Calu3 (cell line): Measurements from ENCODE around the gene SLIT3. TPM values are rescaled to one million over a fixed set of nuclear protein-coding genes. Genes with fewer than 3 reads are reported as not detected.

Source experiments
- BruUV-seq: library from RNA; stranded (reverse); fragments of 400-500 nt; replicated peaks from 2 replicates; lab custom pipeline; 2021; lab: Mats Ljungman, UMichigan
- CTCF ChIA-PET: fragments of 300-600 bp; sonication (Branson Sonifier 250); formaldehyde crosslinking; loops from one replicate; lab custom pipeline; 2022; ENCODE audit warnings: antibody characterized with exemption; lab: Charles Lee
- DNase-seq: peaks from one replicate; pipeline ENCODE4 v3.0.0; 2022
- H3K27ac Mint-ChIP-seq: one replicate; pipeline ENCODE4 v1.8.0; 2022; ENCODE audit warnings: mixed read lengths; ENCODE audit not compliant: unreplicated experiment
- H3K27me3 Mint-ChIP-seq: one replicate; pipeline ENCODE4 v1.8.0; 2022; ENCODE audit warnings: mixed read lengths; ENCODE audit not compliant: unreplicated experiment
- H3K36me3 Mint-ChIP-seq: one replicate; pipeline ENCODE4 v1.8.0; 2022; ENCODE audit warnings: mild to moderate bottlenecking, moderate library complexity, mixed read lengths; ENCODE audit not compliant: insufficient read depth, unreplicated experiment
- H3K4me1 Mint-ChIP-seq: one replicate; pipeline ENCODE4 v1.8.0; 2022; ENCODE audit warnings: mild to moderate bottlenecking, low read depth, mixed read lengths; ENCODE audit not compliant: unreplicated experiment
- H3K4me3 Mint-ChIP-seq: one replicate; pipeline ENCODE4 v1.8.0; 2022; ENCODE audit warnings: mild to moderate bottlenecking, low read depth, moderate library complexity, mixed read lengths; ENCODE audit not compliant: unreplicated experiment
- H3K9me3 Mint-ChIP-seq: one replicate; pipeline ENCODE4 v1.8.0; 2022; ENCODE audit warnings: low read depth, mixed read lengths; ENCODE audit not compliant: unreplicated experiment
- intact Hi-C: fragments of 100-400 bp; cut with micrococcal nuclease; formaldehyde crosslinking; loops from one replicate; pipeline ENCODE4 v1.10.0; 2022; ENCODE audit not compliant: unreplicated experiment
- total RNA-seq: library from RNA; stranded (reverse); gene quantifications from 2 replicates; pipeline ENCODE4 v1.2.3, GENCODE V29; 2022
- TF ChIP-seq, protein P1 (sequence below): fragments of 200-600 bp; IDR thresholded peaks from one replicate; pipeline ENCODE4 v1.8.0; 2022; ENCODE audit warnings: antibody characterized with exemption; ENCODE audit not compliant: unreplicated experiment

Gene SLIT3
- total RNA-seq, 1 experiment from 2014 or later = not detected

DNA sequence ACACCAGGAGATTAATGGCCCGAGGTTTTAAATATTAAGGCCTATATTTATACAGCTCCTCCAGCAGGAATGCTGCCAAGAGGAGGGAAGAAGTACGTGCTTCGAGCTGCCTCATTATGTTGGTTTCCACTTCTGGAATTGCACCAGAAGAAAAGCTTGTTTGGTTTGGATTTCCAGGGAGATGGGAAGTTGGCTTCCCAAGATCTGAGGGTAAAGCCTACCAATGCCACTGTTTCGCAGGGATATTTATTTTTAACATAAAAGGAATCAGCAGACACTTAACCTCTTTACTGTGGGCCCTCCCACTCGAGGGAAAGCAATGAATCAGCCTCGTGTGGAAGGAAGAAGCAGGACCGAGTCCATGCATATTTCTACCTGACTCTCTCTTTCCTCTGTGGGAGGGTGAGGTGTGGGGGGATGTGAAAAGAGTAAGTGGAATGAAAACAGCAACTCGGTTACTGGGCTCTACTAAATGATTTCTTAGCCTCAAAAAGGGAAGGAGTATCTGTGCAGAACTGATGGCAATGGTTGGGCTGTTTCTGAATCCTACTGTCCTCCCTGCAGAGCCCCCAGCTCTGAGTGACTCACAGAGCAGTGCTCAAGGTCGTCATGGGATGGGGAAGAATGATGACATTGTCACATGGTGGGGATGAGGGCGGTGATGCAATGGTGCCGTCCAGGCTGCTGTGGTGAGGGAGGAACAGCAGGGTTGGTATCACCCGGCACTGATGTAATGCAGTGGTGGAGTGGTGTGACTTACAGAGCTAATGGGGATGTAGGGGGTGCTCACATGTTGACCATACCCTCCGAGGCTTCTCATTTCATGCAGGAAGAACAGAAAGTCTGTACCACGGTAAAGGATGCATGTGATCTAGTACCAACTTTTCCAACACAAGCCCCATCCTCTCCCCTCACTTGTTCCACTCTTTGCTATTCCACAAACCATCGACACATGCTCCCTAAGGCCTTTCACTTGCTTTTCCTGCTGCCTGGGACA lies 506.8 kb downstream of the SLIT3 start:
- TF ChIP-seq, protein P1, sequence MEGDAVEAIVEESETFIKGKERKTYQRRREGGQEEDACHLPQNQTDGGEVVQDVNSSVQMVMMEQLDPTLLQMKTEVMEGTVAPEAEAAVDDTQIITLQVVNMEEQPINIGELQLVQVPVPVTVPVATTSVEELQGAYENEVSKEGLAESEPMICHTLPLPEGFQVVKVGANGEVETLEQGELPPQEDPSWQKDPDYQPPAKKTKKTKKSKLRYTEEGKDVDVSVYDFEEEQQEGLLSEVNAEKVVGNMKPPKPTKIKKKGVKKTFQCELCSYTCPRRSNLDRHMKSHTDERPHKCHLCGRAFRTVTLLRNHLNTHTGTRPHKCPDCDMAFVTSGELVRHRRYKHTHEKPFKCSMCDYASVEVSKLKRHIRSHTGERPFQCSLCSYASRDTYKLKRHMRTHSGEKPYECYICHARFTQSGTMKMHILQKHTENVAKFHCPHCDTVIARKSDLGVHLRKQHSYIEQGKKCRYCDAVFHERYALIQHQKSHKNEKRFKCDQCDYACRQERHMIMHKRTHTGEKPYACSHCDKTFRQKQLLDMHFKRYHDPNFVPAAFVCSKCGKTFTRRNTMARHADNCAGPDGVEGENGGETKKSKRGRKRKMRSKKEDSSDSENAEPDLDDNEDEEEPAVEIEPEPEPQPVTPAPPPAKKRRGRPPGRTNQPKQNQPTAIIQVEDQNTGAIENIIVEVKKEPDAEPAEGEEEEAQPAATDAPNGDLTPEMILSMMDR = no peak
- Mint-ChIP-seq H3K27ac (no peak overlapping the region), H3K4me1 (no peaks in the 10 kb centered on the region), H3K4me3 (no peak overlapping the region), H3K27me3 (peaks cover 90% of the 10 kb centered on the region), H3K36me3 (no peaks in the 10 kb centered on the region), H3K9me3 (no peaks in the 10 kb centered on the region)
- CTCF ChIA-PET = no interaction called here
- intact Hi-C loops = no loop called here
- DNase-seq = no peak
- no TSS peak for BruUV-seq

DNA sequence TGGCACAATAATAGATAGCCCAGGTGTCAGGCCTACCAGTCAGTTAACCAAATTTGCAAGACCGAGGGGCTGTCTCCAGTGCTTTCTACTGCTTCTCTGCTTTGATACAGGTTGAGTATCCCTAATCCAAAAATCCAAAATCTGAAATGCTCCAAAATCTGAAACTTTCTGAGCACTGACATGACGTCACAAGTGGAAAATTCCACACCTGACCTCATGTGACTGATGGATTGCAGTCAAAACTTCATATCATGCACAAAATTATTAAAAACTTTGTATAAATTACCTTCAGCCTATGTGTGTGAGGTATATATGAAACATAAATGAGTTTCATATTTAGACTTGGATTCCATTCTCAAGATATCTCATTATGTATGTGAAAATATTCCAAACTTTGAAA lies 508.3 kb downstream of the SLIT3 start:
- no peak for DNase-seq
- Mint-ChIP-seq H3K4me3 (no peak overlapping the region), H3K4me1 (no peaks in the 10 kb centered on the region), H3K27me3 (peaks cover 90% of the 10 kb centered on the region), H3K9me3 (no peaks in the 10 kb centered on the region), H3K36me3 (no peaks in the 10 kb centered on the region), H3K27ac (no peak overlapping the region)
- CTCF ChIA-PET = no interaction called here
- TF ChIP-seq, protein P1 = no peak
- BruUV-seq = no TSS peak
- intact Hi-C loops = no loop called here

DNA sequence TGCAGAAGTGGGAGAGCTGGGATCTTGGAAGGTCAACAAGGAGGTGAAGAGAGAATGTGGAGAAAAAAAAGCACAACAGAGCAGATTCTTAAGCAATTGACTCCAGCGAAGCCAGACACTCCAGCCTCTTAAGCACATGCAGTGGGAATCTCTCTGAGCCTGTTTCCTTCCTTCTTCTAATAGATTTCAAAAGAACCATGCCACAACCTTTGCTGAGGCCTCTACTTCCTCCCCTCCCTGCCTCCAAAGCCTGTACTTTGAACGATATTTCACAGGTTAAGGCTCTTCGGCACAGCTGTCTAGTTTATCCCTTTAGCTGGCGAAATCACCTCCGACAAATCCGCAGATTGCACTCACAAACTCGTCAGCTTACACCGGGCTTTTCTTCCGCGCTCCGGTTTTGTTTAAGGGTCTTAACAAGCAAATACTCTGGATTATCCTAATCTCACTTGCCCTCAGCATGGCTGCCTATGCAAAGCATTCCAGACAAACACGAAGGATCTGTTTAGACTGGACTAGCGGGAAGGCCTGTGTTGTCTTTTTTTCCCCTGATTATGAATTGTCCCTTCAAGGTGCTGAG lies 510.2 kb downstream of the SLIT3 start:
- intact Hi-C loops = no loop called here
- Mint-ChIP-seq H3K36me3 (no peaks in the 10 kb centered on the region), H3K27me3 (peaks cover 85% of the 10 kb centered on the region), H3K27ac (no peak overlapping the region), H3K9me3 (no peaks in the 10 kb centered on the region), H3K4me3 (no peak overlapping the region), H3K4me1 (no peaks in the 10 kb centered on the region)
- CTCF ChIA-PET = no interaction called here
- no TSS peak for BruUV-seq
- TF ChIP-seq, protein P1 = no peak
- no peak for DNase-seq

- H3K9me3 Mint-ChIP-seq = no peaks in the 10 kb centered on the region
- no peak overlapping the region for H3K4me3 Mint-ChIP-seq
- DNase-seq = no peak
- no TSS peak for BruUV-seq
- CTCF ChIA-PET = no interaction called here
- TF ChIP-seq, protein P1 = no peak
- no peaks in the 10 kb centered on the region for H3K36me3 Mint-ChIP-seq
- intact Hi-C loops = no loop called here
- no peaks in the 10 kb centered on the region for H3K4me1 Mint-ChIP-seq
- peaks cover 85% of the 10 kb centered on the region for H3K27me3 Mint-ChIP-seq
- no peak overlapping the region for H3K27ac Mint-ChIP-seq
Measured at GRCh38 chr5:168790002-168790635, 510.8 kb downstream of the SLIT3 start.
